Tibial nerve (tissue), 4 donors: Measurements from ENCODE around the gene RASSF1. TPM values are rescaled to one million over a fixed set of nuclear protein-coding genes. Genes with fewer than 3 reads are reported as not detected.

Source experiments
- DNase-seq, 2 donors: peaks; one replicate each; pipeline ENCODE4 v3.0.0-alpha.2; 2019; ENCODE audit warnings: low spot score in 2 of 2
- H3K27ac ChIP-seq, 4 donors: fragments of 200-600 bp; sonication (generic) in 3 of 4; one replicate each; pipeline ENCODE4 v1.5.1; 2017 to 2019; ENCODE audit warnings: mild to moderate bottlenecking in 1 of 4
- H3K27me3 ChIP-seq, 2 donors: fragments of 200-600 bp; sonication (generic) in 1 of 2; one replicate each; pipeline versions ENCODE4 v1.5.1 to v1.6.0; 2017 to 2019
- H3K36me3 ChIP-seq, 3 donors: fragments of 200-600 bp; sonication (generic); one replicate each; pipeline ENCODE4 v1.5.1; 2018 to 2019
- H3K4me1 ChIP-seq, 4 donors: fragments of 200-600 bp; sonication (generic) in 3 of 4; one replicate each; pipeline ENCODE4 v1.5.1; 2017 to 2019
- H3K4me3 ChIP-seq, 4 donors: fragments of 200-600 bp; sonication (generic) in 3 of 4; one replicate each; pipeline ENCODE4 v1.5.1; 2017 to 2019; ENCODE audit warnings: mild to moderate bottlenecking in 1 of 4, moderate library complexity in 1 of 4
- H3K9me3 ChIP-seq, 4 donors: fragments of 200-600 bp; sonication (generic) in 3 of 4; one replicate each; pipeline ENCODE4 v1.5.1; 2017 to 2019
- CTCF ChIP-seq, 5 experiments: fragments of 200-600 bp in 3 of 5; fragments of 450-650 bp in 2 of 5; sonication (generic) in 3 of 5; IDR thresholded peaks; one replicate each; pipeline ENCODE4 v1.5.1; 2016 to 2019; ENCODE audit warnings: antibody characterized with exemption in 5 of 5, mild to moderate bottlenecking in 3 of 5, moderate library complexity in 2 of 5
- EP300 ChIP-seq, 2 donors: sonication (generic); formaldehyde crosslinking; IDR thresholded peaks; one replicate each; pipeline ENCODE4 v1.6.1; 2017; ENCODE audit warnings: antibody characterized with exemption in 2 of 2, mild to moderate bottlenecking in 1 of 2
- POLR2A ChIP-seq, 2 donors: fragments of 450-650 bp; IDR thresholded peaks; one replicate each; pipeline ENCODE4 v1.6.1; 2017; ENCODE audit warnings: antibody characterized with exemption in 2 of 2, mild to moderate bottlenecking in 2 of 2, moderate library complexity in 2 of 2
- WGBS, 2 donors: methylation state at CpG; one replicate each; pipeline ENCODE4 v1.1.5; 2018; 5-methylcytosine and 5-hydroxymethylcytosine counted together
- total RNA-seq, 4 donors: library from RNA; depleted of rRNA; stranded (reverse); fragments of >200 nt; gene quantifications; one replicate each; pipeline ENCODE4 v1.1.0, GENCODE V29; 2016

Gene RASSF1
- total RNA-seq, 4 donors from 2014 or later, result 77.4 to 99.0 (median 82.6) TPM

- Histone ChIP-seq H3K4me3 (peak overlapping the region; percentile 42 to 82 (median 74)), H3K9me3 (no peaks in the 10 kb centered on the region), H3K27ac (peak overlapping the region; percentile 75 to 97 (median 91)), H3K27me3 (no peaks in the 10 kb centered on the region), H3K36me3 (peaks cover 0 to 16% (median 0%) of the 10 kb centered on the region in 3 donors), H3K4me1 (peaks cover 0 to 59% (median 40%) of the 10 kb centered on the region in 4 donors)
- peak in 1 of 5 experiments; percentile 24 for TF ChIP-seq CTCF (IDR thresholded peaks at IDR 0.05)
- no peak for TF ChIP-seq EP300 (IDR thresholded peaks at IDR 0.05)
- DNase-seq, result no peak
- WGBS, 2 donors, result 19 to 35% methylated on average over 12 of the region's 12 CpGs
Observed at GRCh38 chr3:50299929-50300680, 40.5 kb downstream of the RASSF1 start.

GRCh38 chr3:50299638-50299928 is 41.1 kb downstream of the RASSF1 start:
- peak overlapping the region; percentile 42 to 82 (median 74) for H3K4me3 ChIP-seq
- H3K4me1 ChIP-seq, result peaks cover 0 to 59% (median 40%) of the 10 kb centered on the region in 4 donors
- H3K27me3 ChIP-seq, result no peaks in the 10 kb centered on the region
- TF ChIP-seq POLR2A (IDR thresholded peaks at IDR 0.05) (no peak), EP300 (IDR thresholded peaks at IDR 0.05) (no peak), CTCF (IDR thresholded peaks at IDR 0.05) (no peak)
- DNase-seq, result no peak
- no peaks in the 10 kb centered on the region for H3K9me3 ChIP-seq
- peak overlapping the region; percentile 75 to 97 (median 91) for H3K27ac ChIP-seq
- WGBS, 2 donors, result 0 to 1% methylated on average over 11 to 12 of the region's 12 CpGs
- H3K36me3 ChIP-seq, result peaks cover 0 to 16% (median 0%) of the 10 kb centered on the region in 3 donors

- Histone ChIP-seq H3K27me3 (no peaks in the 10 kb centered on the region), H3K4me1 (peaks cover 0 to 59% (median 40%) of the 10 kb centered on the region in 4 donors), H3K4me3 (peak within 1 kb of the TSS; percentile 42 to 82 (median 74)), H3K27ac (peak within 1 kb of the TSS; percentile 93 to 98 (median 96)), H3K9me3 (no peaks in the 10 kb centered on the region), H3K36me3 (peaks cover 0 to 16% (median 0%) of the 10 kb centered on the region in 3 donors)
- peak; percentile 99 for DNase-seq
- peak; percentile 13 to 89 (median 33) for TF ChIP-seq CTCF (IDR thresholded peaks at IDR 0.05)
- peak; percentile 87 to 98 for TF ChIP-seq POLR2A (IDR thresholded peaks at IDR 0.05)
- TF ChIP-seq EP300 (IDR thresholded peaks at IDR 0.05), result peak; percentile 81 to 97
- 0 to 1% methylated on average over 34 to 40 of the region's 61 CpGs for WGBS, 2 donors
Observed at GRCh38 chr3:50298836-50299637, 41.6 kb downstream of the RASSF1 start, which contains the start of the genes HYAL3 and NAA80. TSS of gene HYAL3 (minus strand) at chr3:50299405. CDS start at chr3:50295602, 3,803 bp downstream. TSS of gene NAA80 (minus strand) at chr3:50299405. CDS start at chr3:50297463, 1,942 bp downstream.

GRCh38 chr3:50297896-50298725 is 42.5 kb downstream of the RASSF1 start:
- H3K27me3 ChIP-seq, result no peaks in the 10 kb centered on the region
- peak in 2 of 5 experiments; percentile 13 to 17 for TF ChIP-seq CTCF (IDR thresholded peaks at IDR 0.05)
- no peak for TF ChIP-seq EP300 (IDR thresholded peaks at IDR 0.05)
- no peak for TF ChIP-seq POLR2A (IDR thresholded peaks at IDR 0.05)
- peaks cover 0 to 54% (median 38%) of the 10 kb centered on the region in 4 donors for H3K4me1 ChIP-seq
- WGBS, 2 donors, result 39 to 49% methylated on average over 9 of the region's 9 CpGs
- H3K36me3 ChIP-seq, result peaks cover 0 to 16% (median 0%) of the 10 kb centered on the region in 3 donors
- H3K27ac ChIP-seq, result peak overlapping the region; percentile 93 to 98 (median 96)
- H3K4me3 ChIP-seq, result peak overlapping the region; percentile 42 to 82 (median 74)
- no peaks in the 10 kb centered on the region for H3K9me3 ChIP-seq
- DNase-seq, result no peak
